PFSK-1 (cell line): ENCODE results near the gene FBXO47.

ENCODE experiments used
- FOXP2 ChIP-seq: optimal IDR thresholded peaks from 2 replicates; pipeline ENCODE3; 2011; ENCODE audit warnings: borderline replicate concordance, control low read depth, inconsistent platforms; ENCODE audit not compliant: insufficient read depth; ENCODE audit errors: extremely low read length, extremely low read depth
- POLR2AphosphoS5 ChIP-seq: IDR thresholded peaks from 2 replicates; pipeline ENCODE4 v1.6.1; 2012; ENCODE audit warnings: low read depth, mild to moderate bottlenecking, control low read depth, low read length, moderate library complexity
- REST ChIP-seq, 2 experiments: IDR thresholded peaks; 2 replicates each; pipeline versions ENCODE4 v1.6.1 to v1.8.0; 2011 to 2012; ENCODE audit warnings: low read depth in 2 of 2, low read length in 2 of 2, control low read depth in 1 of 2, inconsistent platforms in 1 of 2, mild to moderate bottlenecking in 1 of 2, moderate library complexity in 1 of 2; ENCODE audit not compliant: insufficient read depth in 1 of 2
- SIN3A ChIP-seq: IDR thresholded peaks from 2 replicates; pipeline ENCODE4 v1.6.1; 2012; ENCODE audit warnings: mild to moderate bottlenecking, low read length, moderate library complexity, borderline replicate concordance; ENCODE audit not compliant: insufficient read depth
- TAF1 ChIP-seq: IDR thresholded peaks from 2 replicates; pipeline ENCODE4 v1.6.1; 2012; ENCODE audit warnings: low read length, control low read depth, borderline replicate concordance; ENCODE audit not compliant: insufficient read depth

Gene FBXO47

GRCh38 chr17:38906460-38907228 is 60.6 kb downstream of the FBXO47 start:
- TF ChIP-seq POLR2AphosphoS5 = no peak
- TF ChIP-seq SIN3A = no peak
- TF ChIP-seq FOXP2 = no peak

GRCh38 chr17:38905375-38905774 is 61.8 kb downstream of the FBXO47 start:
- no peak for TF ChIP-seq TAF1
- TF ChIP-seq FOXP2 = no peak
- no peak for TF ChIP-seq SIN3A
- TF ChIP-seq REST (IDR thresholded peaks at IDR 0.05; ENCODE audit: insufficient read depth in 1 of 2, low read depth in 2 of 2, low read length in 2 of 2) = no peak
- TF ChIP-seq POLR2AphosphoS5 = no peak

DNA sequence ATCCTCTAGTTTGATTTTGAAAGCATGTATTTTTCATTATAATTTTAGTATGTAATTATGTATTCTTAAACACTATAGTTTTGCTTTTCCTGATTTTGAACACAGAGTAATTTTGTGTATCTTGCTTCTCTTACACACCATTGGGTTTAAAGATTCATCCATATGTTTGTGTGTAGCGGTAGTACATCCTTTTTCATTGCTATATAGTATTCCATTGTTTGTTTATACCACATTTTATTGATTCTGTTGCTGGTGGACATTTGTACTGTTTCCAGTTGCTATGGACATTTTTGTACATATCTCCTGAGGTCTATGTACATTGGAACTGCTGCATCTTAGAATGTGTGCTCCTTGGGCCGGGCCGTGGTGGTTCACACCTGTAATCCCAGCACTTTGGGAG is 62.3 kb downstream of the FBXO47 start:
- TF ChIP-seq FOXP2 = no peak
- TF ChIP-seq REST (IDR thresholded peaks at IDR 0.05; ENCODE audit: insufficient read depth in 1 of 2, low read depth in 2 of 2, low read length in 2 of 2) = no peak
- TF ChIP-seq TAF1 = no peak
- TF ChIP-seq SIN3A = no peak
- TF ChIP-seq POLR2AphosphoS5 = no peak

GRCh38 chr17:38903404-38903803 is 63.8 kb downstream of the FBXO47 start:
- no peak for TF ChIP-seq FOXP2
- TF ChIP-seq REST (IDR thresholded peaks at IDR 0.05; ENCODE audit: insufficient read depth in 1 of 2, low read depth in 2 of 2, low read length in 2 of 2) = no peak
- no peak for TF ChIP-seq SIN3A
- TF ChIP-seq TAF1 = no peak
- TF ChIP-seq POLR2AphosphoS5 = no peak

GRCh38 chr17:38900978-38901656 is 66.1 kb downstream of the FBXO47 start:
- no peak; the same call in 1 of the 2 replicates for TF ChIP-seq SIN3A
- peak in 1 of 2 experiments; percentile 63; a peak in 1 of 4 replicates for TF ChIP-seq REST (IDR thresholded peaks at IDR 0.05; ENCODE audit: insufficient read depth in 1 of 2, low read depth in 2 of 2, low read length in 2 of 2)
- TF ChIP-seq TAF1 = 0 out of 2 replicates have a peak, but pooled peaks have one; percentile 36
- TF ChIP-seq POLR2AphosphoS5 = peak; percentile 66
- TF ChIP-seq FOXP2 = no peak
